ENCODE results near the gene HOXC4. TPM values are rescaled to one million over a fixed set of nuclear protein-coding genes. Genes with fewer than 3 reads are reported as not detected.

Gene HOXC4
- total RNA-seq, 1 donor from 2014 or later: not detected

DNA sequence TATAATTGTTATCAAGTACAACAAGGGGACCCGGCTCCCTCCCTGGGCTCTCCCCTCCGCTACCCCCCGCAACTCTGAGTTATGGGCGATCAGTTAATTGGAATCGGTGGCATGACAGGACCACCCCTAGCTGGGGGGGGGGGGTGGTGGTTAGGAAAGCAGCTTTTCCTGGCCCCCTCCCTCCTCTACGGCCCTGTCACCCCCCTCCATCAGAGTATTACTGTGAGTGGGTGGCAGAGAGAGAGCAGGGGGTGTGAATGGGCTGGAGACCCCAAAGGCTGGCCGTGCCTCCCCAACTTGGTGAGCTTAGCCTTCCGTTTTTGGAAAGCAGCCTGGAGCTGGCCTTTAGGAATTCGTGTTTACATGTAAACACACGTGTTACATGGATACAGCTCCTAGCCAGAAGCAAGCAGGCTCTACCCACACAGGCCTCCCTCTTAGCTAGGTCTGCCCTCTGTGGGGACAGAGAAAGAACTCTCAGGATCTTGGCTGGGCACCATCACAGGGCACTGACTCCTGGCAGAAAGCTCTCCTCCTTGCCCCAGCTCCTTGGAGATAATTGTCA, 1.1 kb upstream of the HOXC4 start:
- peaks cover 21% of the 10 kb centered on the region for H3K4me1 ChIP-seq

DNA sequence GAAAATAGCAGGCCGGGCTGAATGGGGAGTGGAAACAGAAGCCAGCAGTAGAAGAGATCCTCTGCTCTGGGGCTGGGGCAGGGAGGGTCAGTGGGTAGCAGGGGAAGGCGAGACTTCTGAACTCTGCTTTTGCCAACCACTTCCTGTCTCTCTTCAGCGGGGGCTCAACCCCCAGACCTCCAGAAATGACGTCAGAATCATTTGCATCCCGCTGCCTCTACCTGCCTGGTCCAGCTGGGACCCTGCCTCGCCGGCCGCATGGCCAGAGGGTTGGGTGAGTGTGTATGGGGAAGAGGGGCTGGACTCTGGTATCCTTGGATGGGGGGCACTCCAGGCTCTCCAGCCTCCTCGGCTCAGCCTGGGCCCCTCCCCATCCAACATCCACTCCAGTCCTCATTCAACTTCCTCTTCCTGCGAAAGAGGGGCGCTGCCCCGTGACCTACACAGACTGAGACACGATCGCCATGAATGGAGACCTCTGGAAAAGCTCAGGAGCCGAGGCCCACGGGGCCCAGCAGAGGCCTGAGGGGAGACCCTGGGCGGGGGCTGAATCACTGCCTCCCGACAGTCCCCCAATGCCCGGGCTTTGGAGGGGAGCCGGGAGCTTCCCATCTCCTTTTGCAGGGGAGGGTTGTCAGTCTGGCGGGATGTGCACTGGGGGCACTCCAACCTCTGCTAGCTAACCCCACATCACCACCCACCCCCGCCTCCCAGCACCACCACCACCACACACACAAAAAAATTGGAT, 458 bp upstream of the HOXC4 start:
- no peaks in the 10 kb centered on the region for H3K36me3 ChIP-seq
- peaks cover 20% of the 10 kb centered on the region for H3K4me1 ChIP-seq
- intact Hi-C loops (cut with micrococcal nuclease): no loop called here
- H3K4me3 ChIP-seq: peak overlapping the region; percentile 58
- H3K9me3 ChIP-seq (replicated peaks): no peaks in the 10 kb centered on the region
- TF ChIP-seq, protein P1, sequence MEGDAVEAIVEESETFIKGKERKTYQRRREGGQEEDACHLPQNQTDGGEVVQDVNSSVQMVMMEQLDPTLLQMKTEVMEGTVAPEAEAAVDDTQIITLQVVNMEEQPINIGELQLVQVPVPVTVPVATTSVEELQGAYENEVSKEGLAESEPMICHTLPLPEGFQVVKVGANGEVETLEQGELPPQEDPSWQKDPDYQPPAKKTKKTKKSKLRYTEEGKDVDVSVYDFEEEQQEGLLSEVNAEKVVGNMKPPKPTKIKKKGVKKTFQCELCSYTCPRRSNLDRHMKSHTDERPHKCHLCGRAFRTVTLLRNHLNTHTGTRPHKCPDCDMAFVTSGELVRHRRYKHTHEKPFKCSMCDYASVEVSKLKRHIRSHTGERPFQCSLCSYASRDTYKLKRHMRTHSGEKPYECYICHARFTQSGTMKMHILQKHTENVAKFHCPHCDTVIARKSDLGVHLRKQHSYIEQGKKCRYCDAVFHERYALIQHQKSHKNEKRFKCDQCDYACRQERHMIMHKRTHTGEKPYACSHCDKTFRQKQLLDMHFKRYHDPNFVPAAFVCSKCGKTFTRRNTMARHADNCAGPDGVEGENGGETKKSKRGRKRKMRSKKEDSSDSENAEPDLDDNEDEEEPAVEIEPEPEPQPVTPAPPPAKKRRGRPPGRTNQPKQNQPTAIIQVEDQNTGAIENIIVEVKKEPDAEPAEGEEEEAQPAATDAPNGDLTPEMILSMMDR (IDR thresholded peaks at IDR 0.05; ENCODE audit: borderline replicate concordance): no peak
- H3K27me3 ChIP-seq (ENCODE audit: low read depth): peaks cover 99% of the 10 kb centered on the region
- no peak for DNase-seq
- peak overlapping the region; percentile 23 for H3K27ac ChIP-seq (replicated peaks)

More for the DNA sequence above, 1.1 kb upstream of the HOXC4 start:
- TF ChIP-seq, protein P1 (IDR thresholded peaks at IDR 0.05; ENCODE audit: borderline replicate concordance): no peak
- Histone ChIP-seq H3K27ac (replicated peaks) (no peak overlapping the region), H3K9me3 (replicated peaks) (no peaks in the 10 kb centered on the region), H3K36me3 (no peaks in the 10 kb centered on the region), H3K4me3 (no peak overlapping the region), H3K27me3 (ENCODE audit: low read depth) (peaks cover 99% of the 10 kb centered on the region)
- no peak for DNase-seq
- intact Hi-C loops (cut with micrococcal nuclease): no loop called here

DNA sequence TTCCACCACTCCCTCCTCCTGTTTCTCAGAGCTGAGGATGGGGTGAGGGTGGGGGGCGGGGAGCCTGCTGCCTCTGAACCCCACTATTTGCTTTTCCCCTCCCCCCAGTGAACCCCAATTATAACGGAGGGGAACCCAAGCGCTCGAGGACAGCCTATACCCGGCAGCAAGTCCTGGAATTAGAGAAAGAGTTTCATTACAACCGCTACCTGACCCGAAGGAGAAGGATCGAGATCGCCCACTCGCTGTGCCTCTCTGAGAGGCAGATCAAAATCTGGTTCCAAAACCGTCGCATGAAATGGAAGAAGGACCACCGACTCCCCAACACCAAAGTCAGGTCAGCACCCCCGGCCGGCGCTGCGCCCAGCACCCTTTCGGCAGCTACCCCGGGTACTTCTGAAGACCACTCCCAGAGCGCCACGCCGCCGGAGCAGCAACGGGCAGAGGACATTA, 1.1 kb downstream of the HOXC4 start:
- peak overlapping the region; percentile 58 for H3K4me3 ChIP-seq
- H3K27ac ChIP-seq (replicated peaks): no peak overlapping the region
- TF ChIP-seq, protein P1 (IDR thresholded peaks at IDR 0.05; ENCODE audit: borderline replicate concordance): no peak
- peaks cover 98% of the 10 kb centered on the region for H3K27me3 ChIP-seq (ENCODE audit: low read depth)
- H3K36me3 ChIP-seq: no peaks in the 10 kb centered on the region
- H3K4me1 ChIP-seq: peaks cover 20% of the 10 kb centered on the region
- intact Hi-C loops (cut with micrococcal nuclease): no loop called here
- no peaks in the 10 kb centered on the region for H3K9me3 ChIP-seq (replicated peaks)
- DNase-seq: no peak

DNA sequence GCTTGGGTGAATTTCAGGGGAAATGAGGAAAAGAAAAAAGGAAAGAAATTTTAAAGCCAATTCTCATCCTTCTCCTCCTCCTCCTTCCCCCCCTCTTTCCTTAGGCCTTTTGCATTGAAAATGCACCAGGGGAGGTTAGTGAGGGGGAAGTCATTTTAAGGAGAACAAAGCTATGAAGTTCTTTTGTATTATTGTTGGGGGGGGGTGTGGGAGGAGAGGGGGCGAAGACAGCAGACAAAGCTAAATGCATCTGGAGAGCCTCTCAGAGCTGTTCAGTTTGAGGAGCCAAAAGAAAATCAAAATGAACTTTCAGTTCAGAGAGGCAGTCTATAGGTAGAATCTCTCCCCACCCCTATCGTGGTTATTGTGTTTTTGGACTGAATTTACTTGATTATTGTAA, 1.9 kb downstream of the HOXC4 start:
- intact Hi-C loops (cut with micrococcal nuclease): no loop called here
- Histone ChIP-seq H3K27me3 (ENCODE audit: low read depth) (peaks cover 98% of the 10 kb centered on the region), H3K4me3 (no peak overlapping the region), H3K9me3 (replicated peaks) (no peaks in the 10 kb centered on the region), H3K4me1 (peaks cover 20% of the 10 kb centered on the region), H3K27ac (replicated peaks) (no peak overlapping the region), H3K36me3 (no peaks in the 10 kb centered on the region)
- TF ChIP-seq, protein P1 (IDR thresholded peaks at IDR 0.05; ENCODE audit: borderline replicate concordance): no peak
- DNase-seq: no peak

DNA sequence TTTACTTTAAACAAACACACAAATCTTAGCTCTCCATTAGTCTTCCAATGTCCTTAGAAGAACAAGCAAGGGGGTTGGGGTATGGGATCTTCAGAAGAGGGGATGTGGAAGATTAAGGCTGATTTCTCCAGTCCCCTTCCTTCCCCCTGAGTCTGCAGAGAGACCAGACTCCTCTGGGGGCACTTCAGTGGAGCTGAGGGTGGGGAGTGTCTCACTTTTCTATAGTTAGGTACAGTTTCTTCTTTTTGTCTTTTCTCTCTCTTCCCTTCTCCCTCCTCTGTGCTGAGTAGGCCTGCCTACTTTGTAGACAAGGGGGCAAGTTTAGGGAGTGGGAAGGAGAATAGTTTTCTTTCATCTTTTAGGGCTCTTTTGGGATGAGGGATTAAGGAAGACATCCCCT, 2.5 kb downstream of the HOXC4 start:
- H3K4me1 ChIP-seq: peaks cover 20% of the 10 kb centered on the region
- H3K36me3 ChIP-seq: no peaks in the 10 kb centered on the region
- H3K9me3 ChIP-seq (replicated peaks): no peaks in the 10 kb centered on the region
- H3K4me3 ChIP-seq: no peak overlapping the region
- peaks cover 98% of the 10 kb centered on the region for H3K27me3 ChIP-seq (ENCODE audit: low read depth)
- TF ChIP-seq, protein P1 (IDR thresholded peaks at IDR 0.05; ENCODE audit: borderline replicate concordance): no peak
- intact Hi-C loops (cut with micrococcal nuclease): no loop called here
- H3K27ac ChIP-seq (replicated peaks): no peak overlapping the region
- DNase-seq: no peak

Data from left ventricle myocardium inferior (tissue), 1 donor.